Neuron (in vitro differentiated cells): ENCODE data around the gene PTPN14.

Experiments
- H2AFZ ChIP-seq: one replicate; pipeline ENCODE4 v1.6.1; 2013; ENCODE audit warnings: low read depth, mild to moderate bottlenecking, inconsistent platforms, low read length, moderate library complexity
- H3K27me3 ChIP-seq: one replicate; pipeline ENCODE4 v1.6.1; 2013; ENCODE audit warnings: low read length; ENCODE audit not compliant: insufficient read depth
- H3K36me3 ChIP-seq: one replicate; pipeline ENCODE4 v1.6.1; 2013; ENCODE audit warnings: low read length; ENCODE audit not compliant: insufficient read depth
- H3K4me1 ChIP-seq: one replicate; pipeline ENCODE4 v1.6.1; 2013; ENCODE audit warnings: low read length; ENCODE audit not compliant: insufficient read depth
- H3K4me3 ChIP-seq: 2 replicates; pipeline ENCODE4 v1.5.1; 2013; ENCODE audit warnings: mild to moderate bottlenecking, low read length, moderate library complexity
- H3K9me3 ChIP-seq: one replicate; pipeline ENCODE4 v1.6.1; 2013; ENCODE audit warnings: low read length

Gene PTPN14

GRCh38 chr1:214342525-214342924 lies 208.9 kb downstream of the PTPN14 start:
- peaks cover 3% of the 10 kb centered on the region for H3K9me3 ChIP-seq
- H3K4me1 ChIP-seq = no peaks in the 10 kb centered on the region
- H3K36me3 ChIP-seq = no peaks in the 10 kb centered on the region
- H2AFZ ChIP-seq = no peak overlapping the region
- no peaks in the 10 kb centered on the region for H3K27me3 ChIP-seq
- H3K4me3 ChIP-seq = no peak overlapping the region

GRCh38 chr1:214341932-214342331 lies 209.5 kb downstream of the PTPN14 start:
- Histone ChIP-seq H3K27me3 (no peaks in the 10 kb centered on the region), H3K9me3 (peaks cover 3% of the 10 kb centered on the region), H3K4me1 (no peaks in the 10 kb centered on the region), H2AFZ (no peak overlapping the region), H3K36me3 (no peaks in the 10 kb centered on the region), H3K4me3 (no peak overlapping the region)

GRCh38 chr1:214341459-214341858 lies 209.9 kb downstream of the PTPN14 start:
- no peaks in the 10 kb centered on the region for H3K4me1 ChIP-seq
- peaks cover 3% of the 10 kb centered on the region for H3K9me3 ChIP-seq
- H2AFZ ChIP-seq = no peak overlapping the region
- no peaks in the 10 kb centered on the region for H3K27me3 ChIP-seq
- no peaks in the 10 kb centered on the region for H3K36me3 ChIP-seq
- H3K4me3 ChIP-seq = no peak overlapping the region

GRCh38 chr1:214338212-214338611 lies 213.2 kb downstream of the PTPN14 start:
- Histone ChIP-seq H2AFZ (no peak overlapping the region), H3K4me1 (no peaks in the 10 kb centered on the region), H3K9me3 (no peaks in the 10 kb centered on the region), H3K27me3 (no peaks in the 10 kb centered on the region), H3K36me3 (no peaks in the 10 kb centered on the region), H3K4me3 (no peak overlapping the region)

- H3K4me1 ChIP-seq = no peaks in the 10 kb centered on the region
- no peaks in the 10 kb centered on the region for H3K36me3 ChIP-seq
- H3K9me3 ChIP-seq = no peaks in the 10 kb centered on the region
- H3K27me3 ChIP-seq = no peaks in the 10 kb centered on the region
- no peak overlapping the region for H3K4me3 ChIP-seq
- H2AFZ ChIP-seq = no peak overlapping the region
These were observed 213.9 kb downstream of the PTPN14 start for GRCh38 chr1:214337511-214337910.

- no peak overlapping the region for H2AFZ ChIP-seq
- H3K36me3 ChIP-seq = no peaks in the 10 kb centered on the region
- H3K4me1 ChIP-seq = no peaks in the 10 kb centered on the region
- H3K27me3 ChIP-seq = no peaks in the 10 kb centered on the region
- H3K4me3 ChIP-seq = no peak overlapping the region
- H3K9me3 ChIP-seq = no peaks in the 10 kb centered on the region
These were observed 214.4 kb downstream of the PTPN14 start for GRCh38 chr1:214337015-214337414.

- no peak overlapping the region for H2AFZ ChIP-seq
- H3K4me1 ChIP-seq = no peaks in the 10 kb centered on the region
- H3K9me3 ChIP-seq = no peaks in the 10 kb centered on the region
- peaks cover 6% of the 10 kb centered on the region for H3K36me3 ChIP-seq
- no peak overlapping the region for H3K4me3 ChIP-seq
- H3K27me3 ChIP-seq = no peaks in the 10 kb centered on the region
These were observed 215.8 kb downstream of the PTPN14 start for GRCh38 chr1:214335567-214335966.

GRCh38 chr1:214332946-214333798 lies 218.2 kb downstream of the PTPN14 start:
- no peaks in the 10 kb centered on the region for H3K27me3 ChIP-seq
- peaks cover 13% of the 10 kb centered on the region for H3K36me3 ChIP-seq
- H3K9me3 ChIP-seq = no peaks in the 10 kb centered on the region
- no peaks in the 10 kb centered on the region for H3K4me1 ChIP-seq
- no peak overlapping the region for H3K4me3 ChIP-seq
- H2AFZ ChIP-seq = no peak overlapping the region

- no peaks in the 10 kb centered on the region for H3K27me3 ChIP-seq
- peaks cover 3% of the 10 kb centered on the region for H3K4me1 ChIP-seq
- peaks cover 13% of the 10 kb centered on the region for H3K36me3 ChIP-seq
- H2AFZ ChIP-seq = no peak overlapping the region
- no peak overlapping the region for H3K4me3 ChIP-seq
- no peaks in the 10 kb centered on the region for H3K9me3 ChIP-seq
These were observed 219.5 kb downstream of the PTPN14 start for GRCh38 chr1:214331827-214332423.

GRCh38 chr1:214331180-214331579 lies 220.2 kb downstream of the PTPN14 start:
- Histone ChIP-seq H2AFZ (no peak overlapping the region), H3K36me3 (peaks cover 13% of the 10 kb centered on the region), H3K4me1 (peaks cover 3% of the 10 kb centered on the region), H3K9me3 (no peaks in the 10 kb centered on the region), H3K27me3 (no peaks in the 10 kb centered on the region), H3K4me3 (no peak overlapping the region)

GRCh38 chr1:214330715-214331114 lies 220.7 kb downstream of the PTPN14 start:
- Histone ChIP-seq H3K9me3 (no peaks in the 10 kb centered on the region), H3K4me3 (no peak overlapping the region), H3K27me3 (no peaks in the 10 kb centered on the region), H2AFZ (no peak overlapping the region), H3K4me1 (peaks cover 3% of the 10 kb centered on the region), H3K36me3 (peaks cover 13% of the 10 kb centered on the region)

GRCh38 chr1:214330222-214330621 lies 221.2 kb downstream of the PTPN14 start:
- Histone ChIP-seq H3K9me3 (no peaks in the 10 kb centered on the region), H3K4me3 (no peak overlapping the region), H2AFZ (no peak overlapping the region), H3K4me1 (peaks cover 3% of the 10 kb centered on the region), H3K36me3 (peaks cover 13% of the 10 kb centered on the region), H3K27me3 (no peaks in the 10 kb centered on the region)

GRCh38 chr1:214329470-214330220 lies 221.8 kb downstream of the PTPN14 start:
- Histone ChIP-seq H3K9me3 (no peaks in the 10 kb centered on the region), H3K36me3 (peaks cover 13% of the 10 kb centered on the region), H3K4me3 (no peak overlapping the region), H3K4me1 (peaks cover 3% of the 10 kb centered on the region), H2AFZ (no peak overlapping the region), H3K27me3 (no peaks in the 10 kb centered on the region)
